PC-9 (cell line): ENCODE data around the gene TLK2.
"Not testable (repeated sequence)": the region's sequence is repeated elsewhere in the genome, so short reads cannot be mapped to it uniquely, and the experiment has no call there.

Experiments
- EZH2 ChIP-seq: fragments of 200-600 bp; sonication (generic); IDR thresholded peaks from 2 replicates; pipeline ENCODE4 v1.8.0; 2017; ENCODE audit warnings: antibody characterized with exemption, low read depth
- TF ChIP-seq, protein P1 (sequence below): fragments of 200-600 bp; sonication (generic); conservative IDR thresholded peaks from 2 replicates; pipeline ENCODE4 v1.6.1; 2017; ENCODE audit warnings: mixed run types, antibody characterized with exemption, mild to moderate bottlenecking, moderate library complexity

DNA sequence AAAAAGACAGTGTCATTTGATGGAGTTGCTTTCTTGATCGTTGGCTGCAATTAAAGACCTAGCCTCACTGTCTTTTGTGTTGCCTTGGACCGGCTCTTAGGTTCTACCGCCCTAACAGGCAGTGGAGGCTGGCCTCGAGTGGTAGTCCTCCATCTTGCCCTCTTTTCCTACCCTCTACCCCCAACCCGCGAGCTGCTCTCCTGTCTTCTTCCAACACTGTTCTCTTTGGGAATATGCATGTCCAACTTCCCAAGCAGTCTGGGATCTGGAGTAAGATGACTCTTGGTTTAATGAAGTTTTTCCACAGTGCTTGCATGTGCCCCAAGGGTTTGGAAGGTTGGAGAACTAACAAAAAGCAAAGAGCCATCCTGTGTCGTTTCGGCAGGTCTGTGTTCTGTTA lies 1.5 kb upstream of the TLK2 start:
- TF ChIP-seq, protein P1, sequence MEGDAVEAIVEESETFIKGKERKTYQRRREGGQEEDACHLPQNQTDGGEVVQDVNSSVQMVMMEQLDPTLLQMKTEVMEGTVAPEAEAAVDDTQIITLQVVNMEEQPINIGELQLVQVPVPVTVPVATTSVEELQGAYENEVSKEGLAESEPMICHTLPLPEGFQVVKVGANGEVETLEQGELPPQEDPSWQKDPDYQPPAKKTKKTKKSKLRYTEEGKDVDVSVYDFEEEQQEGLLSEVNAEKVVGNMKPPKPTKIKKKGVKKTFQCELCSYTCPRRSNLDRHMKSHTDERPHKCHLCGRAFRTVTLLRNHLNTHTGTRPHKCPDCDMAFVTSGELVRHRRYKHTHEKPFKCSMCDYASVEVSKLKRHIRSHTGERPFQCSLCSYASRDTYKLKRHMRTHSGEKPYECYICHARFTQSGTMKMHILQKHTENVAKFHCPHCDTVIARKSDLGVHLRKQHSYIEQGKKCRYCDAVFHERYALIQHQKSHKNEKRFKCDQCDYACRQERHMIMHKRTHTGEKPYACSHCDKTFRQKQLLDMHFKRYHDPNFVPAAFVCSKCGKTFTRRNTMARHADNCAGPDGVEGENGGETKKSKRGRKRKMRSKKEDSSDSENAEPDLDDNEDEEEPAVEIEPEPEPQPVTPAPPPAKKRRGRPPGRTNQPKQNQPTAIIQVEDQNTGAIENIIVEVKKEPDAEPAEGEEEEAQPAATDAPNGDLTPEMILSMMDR, result not testable (repeated sequence)
- TF ChIP-seq EZH2, result not testable (repeated sequence)
